ENCODE results near the gene ERBB2.

- no peak for TF ChIP-seq POLR2A (IDR thresholded peaks at IDR 0.05)
- TF ChIP-seq CTCF (IDR thresholded peaks at IDR 0.05) = no peak
- TF ChIP-seq POLR2AphosphoS5 (IDR thresholded peaks at IDR 0.05) = no peak
Observed at GRCh38 chr17:39732586-39732985, 32.7 kb downstream of the ERBB2 start.
